GM06990 (cell line): ENCODE data around the gene HM13.
A peak's percentile ranks its signal among the peaks of the same experiment; 100 is the strongest.
"Not testable (repeated sequence)": the region's sequence is repeated elsewhere in the genome, so short reads cannot be mapped to it uniquely, and the experiment has no call there.

Experiments used
- DNase-seq: peaks from one replicate; pipeline ENCODE4 v3.0.0-alpha.2; 2011; ENCODE audit not compliant: insufficient read length; ENCODE audit errors: extremely low read depth
- H3K27me3 ChIP-seq: replicated peaks from 2 replicates; pipeline ENCODE4 v1.6.0; 2011; ENCODE audit warnings: low read length; ENCODE audit not compliant: control insufficient read depth, insufficient read depth
- H3K36me3 ChIP-seq: 2 replicates; pipeline ENCODE4 v1.5.1; 2011; ENCODE audit warnings: low read length; ENCODE audit not compliant: control insufficient read depth, insufficient read depth
- H3K4me3 ChIP-seq: replicated peaks from 2 replicates; pipeline ENCODE4 v1.5.1; 2011; ENCODE audit warnings: low read depth, mild to moderate bottlenecking, control low read depth, low read length
- TF ChIP-seq, protein P1 (sequence below): IDR thresholded peaks from 2 replicates; pipeline ENCODE4 v1.5.1; 2011; ENCODE audit warnings: low read length, control low read depth, mild to moderate bottlenecking, inconsistent platforms; ENCODE audit not compliant: insufficient read depth, poor library complexity, severe bottlenecking

HM13 gene

DNA sequence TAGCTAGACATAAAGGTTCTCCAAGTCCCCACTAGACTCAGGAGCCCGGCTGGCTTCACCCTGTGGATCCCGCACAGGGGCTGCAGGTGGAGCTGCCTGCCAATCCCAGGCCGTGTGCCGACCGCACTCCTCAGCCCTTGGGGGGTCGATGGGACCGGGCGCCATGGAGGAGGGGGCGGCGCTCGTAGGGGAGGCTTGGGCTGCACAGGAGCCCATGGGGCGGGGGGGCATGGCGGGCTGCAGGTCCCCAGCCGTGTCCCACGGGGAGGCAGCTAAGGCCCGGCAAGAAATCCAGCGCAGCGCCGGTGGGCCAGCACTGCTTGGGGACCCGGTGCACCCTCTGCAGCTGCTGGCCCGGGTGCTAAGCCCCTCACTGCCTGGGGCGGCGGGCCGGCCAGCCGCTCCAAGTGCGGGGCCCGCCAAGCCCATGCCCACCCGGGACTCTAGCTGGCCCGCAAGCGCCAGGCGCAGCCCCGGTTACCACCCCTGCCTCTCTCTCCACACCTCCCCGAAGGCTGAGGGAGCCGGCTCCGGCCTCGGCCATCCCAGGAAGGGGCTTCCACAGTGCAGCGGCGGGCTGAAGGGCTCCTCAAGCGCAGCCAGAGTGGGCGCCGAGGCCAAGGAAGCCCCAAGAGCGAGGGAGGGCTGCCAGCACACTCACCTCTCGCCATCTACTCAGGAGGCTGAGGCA lies 64.4 kb downstream of the HM13 start:
- TF ChIP-seq, protein P1, sequence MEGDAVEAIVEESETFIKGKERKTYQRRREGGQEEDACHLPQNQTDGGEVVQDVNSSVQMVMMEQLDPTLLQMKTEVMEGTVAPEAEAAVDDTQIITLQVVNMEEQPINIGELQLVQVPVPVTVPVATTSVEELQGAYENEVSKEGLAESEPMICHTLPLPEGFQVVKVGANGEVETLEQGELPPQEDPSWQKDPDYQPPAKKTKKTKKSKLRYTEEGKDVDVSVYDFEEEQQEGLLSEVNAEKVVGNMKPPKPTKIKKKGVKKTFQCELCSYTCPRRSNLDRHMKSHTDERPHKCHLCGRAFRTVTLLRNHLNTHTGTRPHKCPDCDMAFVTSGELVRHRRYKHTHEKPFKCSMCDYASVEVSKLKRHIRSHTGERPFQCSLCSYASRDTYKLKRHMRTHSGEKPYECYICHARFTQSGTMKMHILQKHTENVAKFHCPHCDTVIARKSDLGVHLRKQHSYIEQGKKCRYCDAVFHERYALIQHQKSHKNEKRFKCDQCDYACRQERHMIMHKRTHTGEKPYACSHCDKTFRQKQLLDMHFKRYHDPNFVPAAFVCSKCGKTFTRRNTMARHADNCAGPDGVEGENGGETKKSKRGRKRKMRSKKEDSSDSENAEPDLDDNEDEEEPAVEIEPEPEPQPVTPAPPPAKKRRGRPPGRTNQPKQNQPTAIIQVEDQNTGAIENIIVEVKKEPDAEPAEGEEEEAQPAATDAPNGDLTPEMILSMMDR, result no peak
- DNase-seq, result no peak
- no peaks in the 10 kb centered on the region for H3K27me3 ChIP-seq
- H3K36me3 ChIP-seq, result no peaks in the 10 kb centered on the region
- H3K4me3 ChIP-seq, result no peak overlapping the region

DNA sequence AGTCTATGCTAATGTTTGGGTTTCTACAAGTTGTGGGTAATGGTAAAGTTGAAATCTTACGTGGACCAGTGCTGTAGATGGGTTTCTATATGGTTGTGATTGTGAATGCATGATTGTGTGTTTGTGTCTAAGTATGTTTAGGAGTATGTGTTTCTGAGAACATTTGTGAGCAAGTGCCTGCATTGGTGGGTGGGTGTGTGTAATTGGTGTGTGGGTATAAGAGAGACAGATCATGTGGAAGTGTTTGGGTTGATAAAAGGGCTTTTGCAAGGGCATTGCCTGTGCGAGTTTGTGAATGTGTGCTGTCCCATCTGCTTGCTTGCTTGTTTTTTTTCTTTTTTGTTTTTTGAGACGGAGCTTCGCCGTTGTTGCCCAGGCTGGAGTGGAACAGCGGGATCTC lies 65.0 kb downstream of the HM13 start:
- Histone ChIP-seq H3K36me3 (no peaks in the 10 kb centered on the region), H3K4me3 (no peak overlapping the region), H3K27me3 (no peaks in the 10 kb centered on the region)
- TF ChIP-seq, protein P1, result no peak
- no peak for DNase-seq

DNA sequence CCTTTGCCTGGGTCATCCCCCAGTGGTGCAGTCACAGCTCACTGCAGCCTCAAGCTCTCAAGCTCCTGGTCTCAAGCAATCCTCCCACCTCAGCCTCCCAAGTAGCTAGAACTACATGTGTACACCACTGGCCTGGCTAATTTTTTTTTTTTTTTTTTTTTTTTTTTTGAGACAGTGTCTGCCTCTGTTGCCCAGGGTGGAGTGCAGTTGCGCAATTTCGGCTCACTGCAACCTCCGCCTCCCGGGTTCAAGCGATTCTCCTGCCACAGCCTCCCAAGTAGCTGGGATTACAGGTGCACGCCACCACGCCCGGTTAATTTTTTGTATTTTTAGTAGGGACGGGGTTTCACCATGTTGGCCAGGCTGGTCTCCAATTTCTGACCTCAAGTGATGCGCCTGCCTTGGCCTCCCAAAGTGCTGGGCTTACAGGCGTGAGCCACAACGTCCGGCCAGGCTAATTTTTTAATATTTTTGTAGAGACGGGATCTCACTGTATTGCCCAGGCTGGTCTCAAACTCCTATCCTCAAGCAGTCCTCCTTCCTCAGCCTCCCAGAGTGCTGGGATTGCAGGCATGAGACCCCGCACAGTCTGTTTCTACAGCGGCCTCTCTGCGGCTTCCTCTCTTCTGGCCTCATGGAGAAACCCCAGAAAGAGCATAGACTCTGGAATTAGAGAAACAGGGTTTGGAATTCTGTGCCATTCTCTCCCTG lies 65.9 kb downstream of the HM13 start:
- not testable (repeated sequence) for DNase-seq, H3K36me3 ChIP-seq, H3K4me3 ChIP-seq, H3K27me3 ChIP-seq

DNA sequence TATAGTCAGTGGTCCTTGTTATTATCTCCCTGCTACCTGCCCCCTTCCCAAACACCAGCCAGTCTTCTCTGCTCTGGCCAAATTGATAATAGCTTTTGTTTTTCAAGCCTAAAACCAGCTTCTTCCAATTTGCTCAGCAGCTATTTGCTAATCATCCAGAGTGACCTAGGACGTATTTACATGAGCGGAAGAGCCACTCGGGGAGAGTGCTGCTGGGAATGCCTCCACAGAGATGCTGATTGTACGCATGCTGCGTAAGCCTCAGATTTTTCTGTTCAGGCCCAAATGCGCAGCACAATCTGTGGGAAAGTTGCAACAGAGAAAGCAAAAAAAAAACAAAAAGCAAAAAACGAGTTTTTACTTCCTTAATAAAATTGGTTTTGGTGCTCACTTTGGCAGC lies 66.5 kb downstream of the HM13 start:
- Histone ChIP-seq H3K27me3 (no peaks in the 10 kb centered on the region), H3K36me3 (no peaks in the 10 kb centered on the region), H3K4me3 (no peak overlapping the region)
- DNase-seq, result no peak
- TF ChIP-seq, protein P1, result no peak

DNA sequence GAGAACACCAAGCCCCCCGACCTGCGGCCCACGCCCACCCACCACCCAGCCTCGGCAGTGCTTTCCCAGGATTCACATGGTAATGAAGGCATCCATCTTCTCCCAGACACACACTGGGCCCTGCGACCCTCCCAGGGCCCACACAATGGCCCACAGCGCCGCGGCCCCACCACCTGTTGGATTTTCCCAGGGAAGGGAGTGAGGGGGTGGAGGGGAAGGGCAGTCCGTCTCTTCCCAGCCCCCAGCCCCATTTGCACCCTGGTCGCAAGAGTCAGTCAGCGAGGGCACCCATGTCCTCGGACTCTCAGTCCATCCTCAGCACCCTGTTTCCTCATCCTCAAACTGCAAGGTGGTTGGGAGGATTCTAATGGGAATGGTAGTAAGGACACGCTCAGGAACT lies 67.1 kb downstream of the HM13 start:
- Histone ChIP-seq H3K4me3 (no peak overlapping the region), H3K36me3 (no peaks in the 10 kb centered on the region), H3K27me3 (no peaks in the 10 kb centered on the region)
- TF ChIP-seq, protein P1, result no peak
- no peak for DNase-seq

DNA sequence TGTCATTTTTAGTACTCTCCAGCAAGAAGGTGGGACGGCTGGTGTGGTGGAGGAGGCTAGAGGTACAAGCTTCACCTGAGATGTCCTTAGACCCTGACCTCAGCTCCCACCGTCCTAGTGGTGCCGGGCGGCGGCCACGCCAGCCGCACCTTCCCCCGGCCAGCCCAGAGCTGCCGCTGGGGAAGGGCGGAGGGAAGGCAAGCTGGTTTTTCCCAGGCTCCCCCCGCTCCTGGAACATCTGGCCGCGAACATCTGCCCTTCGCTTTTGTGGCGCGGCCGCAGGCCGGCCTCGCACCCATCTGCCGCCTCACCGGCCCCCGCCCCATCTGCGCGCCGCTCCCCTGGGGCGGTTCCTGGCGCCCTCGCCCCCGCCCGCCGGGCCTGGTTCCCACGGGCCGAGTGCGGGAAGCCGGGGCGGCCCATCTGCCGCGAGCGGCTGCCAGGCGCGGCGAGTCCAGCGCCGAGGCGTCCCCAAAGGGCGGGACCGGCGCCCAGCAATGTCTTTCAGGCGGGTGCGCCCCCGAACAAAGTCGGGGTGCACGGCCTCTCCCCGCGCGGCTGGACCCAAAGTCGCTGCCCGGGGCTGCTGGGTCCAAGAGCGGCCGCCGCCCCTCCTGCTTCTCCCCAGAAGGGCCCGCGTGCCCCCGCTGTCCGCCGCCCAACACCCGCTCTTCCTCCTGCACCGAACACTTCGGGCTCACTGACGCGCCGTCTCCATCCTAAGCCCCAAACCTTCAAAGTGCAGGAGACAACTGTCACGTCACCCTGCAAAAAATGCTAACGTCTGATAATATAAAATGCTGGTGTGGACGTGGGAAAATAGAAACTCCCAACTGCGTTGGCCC lies 73.5 kb downstream of the HM13 start:
- H3K27me3 ChIP-seq, result no peaks in the 10 kb centered on the region
- H3K36me3 ChIP-seq, result no peaks in the 10 kb centered on the region
- TF ChIP-seq, protein P1, result no peak
- no peak for DNase-seq
- peak overlapping the region; percentile 42 for H3K4me3 ChIP-seq
